ENCODE data around the gene DGKG.

Gene DGKG

DNA sequence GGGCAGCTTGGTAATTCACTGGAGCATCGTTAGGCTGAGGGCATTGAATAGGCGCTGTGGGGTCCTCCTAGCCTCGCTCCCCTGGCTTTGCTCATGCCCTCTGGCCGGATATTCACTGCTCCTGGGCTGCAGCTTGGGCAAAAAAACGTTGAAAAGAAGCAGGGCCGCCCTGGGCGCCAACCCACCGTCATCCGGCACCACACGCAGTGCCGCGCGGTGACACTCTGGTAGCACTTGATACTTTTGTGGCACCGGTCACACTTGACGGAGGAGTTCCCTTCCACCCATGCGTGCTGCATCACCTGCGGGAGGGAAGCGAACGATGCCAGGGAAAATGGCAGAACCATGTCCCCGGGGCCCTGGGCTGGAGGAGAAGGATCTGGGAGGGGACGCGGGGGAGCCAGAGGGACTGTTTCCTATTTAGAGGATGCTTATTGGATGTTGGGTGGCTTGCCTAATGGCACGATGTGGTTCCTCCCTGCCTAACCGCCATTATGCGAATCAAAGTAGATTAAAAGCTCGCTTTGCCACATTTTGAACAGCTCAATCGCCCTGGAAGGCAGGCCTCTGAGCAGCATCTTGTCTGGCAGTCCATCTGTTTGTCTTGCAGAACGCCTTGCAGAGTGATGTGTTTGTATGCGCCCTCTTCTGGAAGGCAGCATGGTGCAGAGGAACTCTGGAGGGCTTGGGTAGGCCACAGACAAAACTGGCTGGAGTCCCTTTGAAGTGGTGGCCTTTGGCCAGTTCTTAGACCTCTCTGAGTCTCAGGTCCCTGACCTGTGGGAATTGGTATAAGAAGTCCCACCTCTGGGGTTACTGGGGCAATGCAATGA lies 93.2 kb downstream of the DGKG start:
- POLR2A ChIA-PET (ENCODE audit: low non-redundant PET) = no interaction called here
- CTCF ChIA-PET = interaction anchor here (0.6 to 0.7 kb wide), 4 partner anchors 9 to 552 kb away, joined by 3 to 5 read pairs (median 3); no protein-coding TSS in a partner anchor
- no peak overlapping the region for H3K27ac ChIP-seq
- no peak for DNase-seq (ENCODE audit: low spot score)
- TF ChIP-seq, protein P1, sequence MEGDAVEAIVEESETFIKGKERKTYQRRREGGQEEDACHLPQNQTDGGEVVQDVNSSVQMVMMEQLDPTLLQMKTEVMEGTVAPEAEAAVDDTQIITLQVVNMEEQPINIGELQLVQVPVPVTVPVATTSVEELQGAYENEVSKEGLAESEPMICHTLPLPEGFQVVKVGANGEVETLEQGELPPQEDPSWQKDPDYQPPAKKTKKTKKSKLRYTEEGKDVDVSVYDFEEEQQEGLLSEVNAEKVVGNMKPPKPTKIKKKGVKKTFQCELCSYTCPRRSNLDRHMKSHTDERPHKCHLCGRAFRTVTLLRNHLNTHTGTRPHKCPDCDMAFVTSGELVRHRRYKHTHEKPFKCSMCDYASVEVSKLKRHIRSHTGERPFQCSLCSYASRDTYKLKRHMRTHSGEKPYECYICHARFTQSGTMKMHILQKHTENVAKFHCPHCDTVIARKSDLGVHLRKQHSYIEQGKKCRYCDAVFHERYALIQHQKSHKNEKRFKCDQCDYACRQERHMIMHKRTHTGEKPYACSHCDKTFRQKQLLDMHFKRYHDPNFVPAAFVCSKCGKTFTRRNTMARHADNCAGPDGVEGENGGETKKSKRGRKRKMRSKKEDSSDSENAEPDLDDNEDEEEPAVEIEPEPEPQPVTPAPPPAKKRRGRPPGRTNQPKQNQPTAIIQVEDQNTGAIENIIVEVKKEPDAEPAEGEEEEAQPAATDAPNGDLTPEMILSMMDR (conservative IDR thresholded peaks at IDR 0.05; ENCODE audit: low read depth) = no peak

DNA sequence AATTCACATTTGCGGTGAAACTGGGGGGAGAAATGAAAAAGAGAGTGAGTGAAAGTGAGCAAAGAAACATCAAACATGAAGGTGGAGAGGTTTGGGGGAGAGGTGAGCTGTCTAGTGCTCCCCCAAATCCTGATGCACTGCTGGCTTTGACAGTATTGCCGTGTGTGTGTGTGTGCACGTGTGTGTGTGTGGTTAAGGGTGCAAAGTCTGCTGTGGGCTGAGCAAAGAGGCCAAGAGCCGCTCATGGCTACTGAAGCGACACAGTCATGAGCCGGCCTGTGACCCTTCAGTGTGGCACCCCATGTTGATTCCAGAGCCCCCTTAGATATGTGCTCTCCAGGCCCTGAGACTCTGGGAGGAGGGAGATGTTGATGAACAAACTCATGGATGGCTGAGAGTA lies 94.3 kb downstream of the DGKG start:
- TF ChIP-seq, protein P1 (conservative IDR thresholded peaks at IDR 0.05; ENCODE audit: low read depth) = no peak
- no peak overlapping the region for H3K27ac ChIP-seq
- ChIA-PET POLR2A (ENCODE audit: low non-redundant PET) (no interaction called here), CTCF (interaction anchor here (0.6 to 0.7 kb wide), 2 partner anchors 191 to 344 kb away, joined by 3 to 4 read pairs; no protein-coding TSS in a partner anchor)
- DNase-seq (ENCODE audit: low spot score) = no peak

DNA sequence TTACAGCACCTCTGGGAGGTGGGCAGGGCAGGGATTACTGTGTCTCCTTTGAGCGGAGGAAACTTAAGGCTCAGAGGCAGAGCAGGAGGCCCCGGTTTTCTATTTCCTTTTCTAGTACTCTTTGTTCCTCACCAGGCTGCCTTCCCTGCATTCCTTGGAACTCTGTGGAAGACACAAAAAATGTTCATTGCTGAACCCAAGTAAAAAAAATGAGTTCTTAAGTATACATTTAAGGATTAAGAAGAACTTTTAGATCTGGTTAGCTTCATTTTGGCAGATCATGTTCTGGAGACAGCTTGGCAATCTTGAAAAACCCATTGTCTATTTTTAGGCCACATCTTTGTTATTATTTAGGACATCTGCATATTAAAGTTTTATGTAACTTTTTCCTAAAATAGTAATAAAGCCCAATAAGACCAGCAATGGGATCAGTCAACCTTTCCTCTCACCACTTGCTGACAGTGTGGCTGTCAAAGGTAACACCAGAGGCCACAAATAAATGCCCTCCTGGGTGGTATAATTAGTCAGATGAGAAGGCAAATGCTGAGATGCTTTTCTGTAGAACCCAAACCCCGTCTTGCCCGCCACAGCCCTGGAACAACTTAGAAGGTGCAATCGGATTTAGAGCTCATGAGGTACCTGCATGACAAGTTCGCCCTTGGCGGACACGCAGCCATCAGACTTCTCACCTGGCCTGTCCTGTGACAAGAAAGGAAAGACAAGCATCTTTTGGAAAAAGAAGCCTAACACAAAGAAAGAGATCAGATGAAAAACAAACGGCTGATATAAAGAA lies 97.2 kb downstream of the DGKG start:
- TF ChIP-seq, protein P1 (conservative IDR thresholded peaks at IDR 0.05; ENCODE audit: low read depth) = no peak
- H3K27ac ChIP-seq = no peak overlapping the region
- POLR2A ChIA-PET (ENCODE audit: low non-redundant PET) = no interaction called here
- DNase-seq (ENCODE audit: low spot score) = no peak
- CTCF ChIA-PET = no interaction called here

DNA sequence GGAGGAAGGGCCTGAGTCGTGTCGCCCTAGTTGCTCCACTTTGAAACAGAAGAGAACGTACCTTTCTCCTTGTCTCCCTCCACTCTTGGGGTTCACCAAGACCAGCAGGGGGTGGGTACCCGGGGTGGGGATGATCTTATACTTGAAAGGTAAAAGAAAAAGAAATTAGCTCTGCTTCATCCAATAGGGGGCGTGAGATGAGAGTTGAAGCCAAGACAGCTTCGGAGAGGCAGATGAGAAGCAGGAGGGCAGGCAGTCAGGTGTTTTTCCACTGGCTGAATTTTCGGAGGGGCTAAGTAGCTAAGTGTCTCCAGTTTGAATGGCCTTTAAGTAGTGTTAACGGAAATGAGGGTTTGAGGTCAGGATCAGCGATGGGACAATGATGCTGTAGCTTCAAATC lies 100.4 kb downstream of the DGKG start:
- DNase-seq (ENCODE audit: low spot score) = no peak
- POLR2A ChIA-PET (ENCODE audit: low non-redundant PET) = no interaction called here
- TF ChIP-seq, protein P1 (conservative IDR thresholded peaks at IDR 0.05; ENCODE audit: low read depth) = no peak
- CTCF ChIA-PET = no interaction called here
- H3K27ac ChIP-seq = no peak overlapping the region

DNA sequence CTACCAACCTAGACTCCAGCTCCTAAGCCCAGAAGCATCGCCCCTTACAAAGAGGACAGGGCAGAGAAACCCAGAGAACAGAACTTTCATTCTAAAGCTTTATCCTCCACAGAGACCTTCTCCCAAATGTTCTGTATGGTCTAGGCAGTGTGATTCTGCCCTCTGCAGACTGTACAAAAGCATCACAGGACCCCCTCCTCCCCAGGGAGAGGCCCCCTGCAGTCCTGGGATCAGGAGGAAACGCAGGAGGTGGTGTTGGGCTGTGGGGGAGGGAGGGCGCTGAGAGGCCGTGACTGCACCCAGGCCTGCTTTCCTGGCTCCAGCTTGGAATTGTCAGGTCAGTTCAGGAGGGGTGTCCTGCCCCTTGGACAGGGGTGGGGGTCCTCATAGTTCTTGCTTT lies 101.3 kb downstream of the DGKG start:
- TF ChIP-seq, protein P1 (conservative IDR thresholded peaks at IDR 0.05; ENCODE audit: low read depth) = no peak
- H3K27ac ChIP-seq = no peak overlapping the region
- POLR2A ChIA-PET (ENCODE audit: low non-redundant PET) = no interaction called here
- CTCF ChIA-PET = interaction anchor here (1.0 to 3.3 kb wide), 2 partner anchors 278 to 280 kb away, joined by 3 to 26 read pairs; no protein-coding TSS in a partner anchor
- no peak for DNase-seq (ENCODE audit: low spot score)

DNA sequence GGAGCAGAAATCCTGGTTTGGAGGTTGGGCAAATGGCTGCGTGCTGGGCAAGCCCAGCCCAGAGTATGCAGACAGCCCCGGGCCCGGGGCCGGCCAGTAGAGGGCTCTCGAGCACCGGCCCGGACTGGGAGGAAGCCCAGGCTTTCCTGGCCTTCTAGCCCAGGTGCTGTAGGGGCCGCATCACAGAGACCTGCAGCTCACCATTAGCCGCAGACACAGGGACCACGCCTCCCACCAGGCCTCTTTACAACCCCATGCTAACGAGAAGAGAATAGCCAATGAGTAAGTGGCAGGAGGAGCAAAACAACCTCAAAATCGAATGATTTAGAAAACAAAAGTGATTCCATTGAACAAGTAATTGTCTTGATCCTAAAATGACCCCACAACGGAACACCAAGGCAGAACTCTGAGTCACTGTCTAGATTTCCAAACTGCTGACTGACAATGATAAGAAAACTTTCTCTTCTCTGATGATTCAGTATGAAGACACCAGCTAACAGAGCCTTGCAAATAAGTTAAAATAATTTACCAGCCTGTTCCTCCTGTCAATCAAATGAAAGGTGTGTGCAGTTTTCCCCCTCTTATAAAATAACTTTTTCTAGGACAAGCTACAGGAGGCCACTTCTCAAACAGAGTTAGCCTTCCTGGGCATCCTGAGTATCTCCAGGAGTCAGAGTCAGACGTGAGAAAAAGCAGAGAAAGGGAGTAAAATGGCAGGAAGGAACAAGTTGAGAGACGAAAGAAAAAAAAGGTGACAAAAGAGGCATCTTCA lies 102.2 kb downstream of the DGKG start:
- CTCF ChIA-PET = interaction anchor here (0.5 to 3.3 kb wide), 15 partner anchors 9 to 569 kb away, joined by 3 to 26 read pairs (median 5); no protein-coding TSS in a partner anchor
- TF ChIP-seq, protein P1 (conservative IDR thresholded peaks at IDR 0.05; ENCODE audit: low read depth) = peak; percentile 85
- peak; percentile 88 for DNase-seq (ENCODE audit: low spot score)

More for the DNA sequence above, 102.2 kb downstream of the DGKG start:
- POLR2A ChIA-PET (ENCODE audit: low non-redundant PET) = no interaction called here
- H3K27ac ChIP-seq = 0 out of 2 replicates have a peak overlapping the region, but pooled peaks have one; percentile 22

Data from RWPE1 (cell line).